Esophagus squamous epithelium (tissue), 5 donors: ENCODE measurements around the gene METTL16. TPM values are rescaled to one million over a fixed set of nuclear protein-coding genes. Genes with fewer than 3 reads are reported as not detected.

Experiments used
- DNase-seq: peaks from one replicate; lab custom pipeline; 2025; lab: John Stamatoyannopoulos, UW
- H3K27ac ChIP-seq, 4 donors: fragments of 200-600 bp; sonication (generic); one replicate each; pipeline ENCODE4 v1.5.1; 2016 to 2019; ENCODE audit warnings: mild to moderate bottlenecking in 1 of 4
- H3K27me3 ChIP-seq, 4 donors: fragments of 200-600 bp; sonication (generic); 1 replicate in 3 of 4; 2 replicates in 1 of 4; pipeline versions ENCODE4 v1.5.1 to v1.6.0; 2017 to 2021; ENCODE audit warnings: antibody characterized with exemption in 1 of 4
- H3K36me3 ChIP-seq, 3 donors: fragments of 200-600 bp; sonication (generic); one replicate each; pipeline ENCODE4 v1.5.1; 2016 to 2019
- H3K4me1 ChIP-seq, 3 donors: fragments of 200-600 bp; sonication (generic); one replicate each; pipeline ENCODE4 v1.5.1; 2017 to 2019
- H3K4me3 ChIP-seq, 4 donors: fragments of 200-600 bp; sonication (generic); 1 replicate in 3 of 4; 2 replicates in 1 of 4; pipeline ENCODE4 v1.5.1; 2016 to 2019; ENCODE audit warnings: mild to moderate bottlenecking in 2 of 4, moderate library complexity in 1 of 4
- H3K9me3 ChIP-seq, 3 donors: fragments of 200-600 bp; sonication (generic); one replicate each; pipeline ENCODE4 v1.5.1; 2016 to 2019
- POLR2A ChIP-seq, 4 donors: fragments of 450-650 bp; IDR thresholded peaks; one replicate each; pipeline ENCODE4 v1.6.1; 2017; ENCODE audit warnings: antibody characterized with exemption in 4 of 4, mild to moderate bottlenecking in 4 of 4, moderate library complexity in 3 of 4
- WGBS, 2 donors: methylation state at CpG; one replicate each; pipeline ENCODE4 v1.1.5; 2018; 5-methylcytosine and 5-hydroxymethylcytosine counted together
- intact Hi-C: fragments of 100-400 bp; cut with DNase I; formaldehyde crosslinking; loops from one replicate; pipeline ENCODE4 v1.15.0; 2022
- total RNA-seq, 4 donors: library from RNA; depleted of rRNA; stranded (reverse); fragments of >200 nt; gene quantifications; one replicate each; pipeline ENCODE4 v1.1.0, GENCODE V29; 2016
- TF ChIP-seq, protein P1 (sequence below), 6 experiments: fragments of 450-650 bp in 4 of 6; fragments of 200-600 bp in 2 of 6; sonication (generic) in 2 of 6; IDR thresholded peaks; one replicate each; pipeline ENCODE4 v1.5.1; 2016 to 2019; ENCODE audit warnings: antibody characterized with exemption in 6 of 6, mild to moderate bottlenecking in 4 of 6, moderate library complexity in 4 of 6
- donor health status: DM: yes; HTN: yes; CAD: no.

METTL16 gene
- total RNA-seq, 4 donors from 2014 or later: 12.5 to 31.5 (median 25.3) TPM

DNA sequence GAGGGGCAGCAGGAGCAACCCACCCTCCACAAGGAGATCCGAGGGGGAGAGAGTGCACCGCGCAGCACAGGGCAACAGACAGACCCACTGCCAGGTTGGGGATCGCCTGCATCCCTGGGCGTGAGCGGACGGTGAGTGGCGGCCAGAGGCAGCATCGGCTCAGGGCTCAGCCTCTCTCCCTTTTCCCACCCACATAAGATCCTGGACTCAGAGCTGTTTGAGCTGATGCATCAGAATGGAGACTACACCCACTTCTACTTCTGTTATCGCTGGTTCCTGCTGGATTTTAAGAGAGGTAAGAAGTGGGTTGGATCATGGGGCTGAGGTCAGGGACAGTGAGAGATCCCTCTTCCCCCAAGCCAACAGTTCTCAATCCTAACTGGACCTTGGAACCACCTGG lies 134.0 kb downstream of the METTL16 start:
- TF ChIP-seq, protein P1, sequence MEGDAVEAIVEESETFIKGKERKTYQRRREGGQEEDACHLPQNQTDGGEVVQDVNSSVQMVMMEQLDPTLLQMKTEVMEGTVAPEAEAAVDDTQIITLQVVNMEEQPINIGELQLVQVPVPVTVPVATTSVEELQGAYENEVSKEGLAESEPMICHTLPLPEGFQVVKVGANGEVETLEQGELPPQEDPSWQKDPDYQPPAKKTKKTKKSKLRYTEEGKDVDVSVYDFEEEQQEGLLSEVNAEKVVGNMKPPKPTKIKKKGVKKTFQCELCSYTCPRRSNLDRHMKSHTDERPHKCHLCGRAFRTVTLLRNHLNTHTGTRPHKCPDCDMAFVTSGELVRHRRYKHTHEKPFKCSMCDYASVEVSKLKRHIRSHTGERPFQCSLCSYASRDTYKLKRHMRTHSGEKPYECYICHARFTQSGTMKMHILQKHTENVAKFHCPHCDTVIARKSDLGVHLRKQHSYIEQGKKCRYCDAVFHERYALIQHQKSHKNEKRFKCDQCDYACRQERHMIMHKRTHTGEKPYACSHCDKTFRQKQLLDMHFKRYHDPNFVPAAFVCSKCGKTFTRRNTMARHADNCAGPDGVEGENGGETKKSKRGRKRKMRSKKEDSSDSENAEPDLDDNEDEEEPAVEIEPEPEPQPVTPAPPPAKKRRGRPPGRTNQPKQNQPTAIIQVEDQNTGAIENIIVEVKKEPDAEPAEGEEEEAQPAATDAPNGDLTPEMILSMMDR (IDR thresholded peaks at IDR 0.05): no peak
- TF ChIP-seq POLR2A (IDR thresholded peaks at IDR 0.05): no peak
- no peaks in the 10 kb centered on the region for H3K27me3 ChIP-seq
- H3K4me3 ChIP-seq: no peak overlapping the region
- H3K27ac ChIP-seq: no peak overlapping the region
- 82 to 95% methylated on average over 4 to 7 of the region's 10 CpGs for WGBS, 2 donors
- DNase-seq: no peak
- peaks cover 7 to 93% (median 17%) of the 10 kb centered on the region in 3 donors for H3K36me3 ChIP-seq
- intact Hi-C loops: no loop called here
- peaks cover 0 to 32% (median 13%) of the 10 kb centered on the region in 3 donors for H3K4me1 ChIP-seq
- H3K9me3 ChIP-seq: no peaks in the 10 kb centered on the region

- Histone ChIP-seq H3K4me3 (no peak overlapping the region), H3K36me3 (peaks cover 7 to 97% (median 17%) of the 10 kb centered on the region in 3 donors), H3K4me1 (peaks cover 0 to 21% (median 9%) of the 10 kb centered on the region in 3 donors), H3K9me3 (no peaks in the 10 kb centered on the region), H3K27ac (no peak overlapping the region), H3K27me3 (no peaks in the 10 kb centered on the region)
- TF ChIP-seq POLR2A (IDR thresholded peaks at IDR 0.05): no peak
- TF ChIP-seq, protein P1 (IDR thresholded peaks at IDR 0.05): no peak
- no peak for DNase-seq
- 96% methylated on average over 4 of the region's 14 CpGs; no CpG with 5 or more reads in 1 of the 2 donors for WGBS, 2 donors
- intact Hi-C loops: no loop called here
Observed at GRCh38 chr17:2376107-2376506, 135.6 kb downstream of the METTL16 start.

DNA sequence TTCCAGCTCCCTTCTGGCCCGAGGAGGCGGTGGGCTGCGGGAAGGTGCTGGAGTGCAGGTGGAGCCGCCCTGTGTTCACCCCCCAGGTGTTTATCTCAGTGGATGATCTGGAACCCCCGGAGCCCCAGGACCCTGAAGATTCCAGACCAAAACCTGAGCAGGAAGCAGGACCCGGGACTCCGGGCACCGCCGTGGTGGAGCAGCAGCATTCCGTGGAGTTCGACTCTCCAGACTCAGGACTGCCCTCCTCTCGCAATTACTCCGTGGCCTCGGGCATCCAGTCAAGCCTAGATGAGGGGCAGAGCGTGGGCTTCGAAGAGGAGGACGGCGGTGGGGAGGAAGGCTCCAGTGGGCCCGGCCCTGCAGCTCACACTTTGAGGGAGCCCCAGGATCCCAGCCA lies 136.3 kb downstream of the METTL16 start:
- Histone ChIP-seq H3K27me3 (no peaks in the 10 kb centered on the region), H3K4me3 (no peak overlapping the region), H3K36me3 (peaks cover 7 to 97% (median 17%) of the 10 kb centered on the region in 3 donors), H3K9me3 (no peaks in the 10 kb centered on the region), H3K4me1 (peaks cover 0 to 20% (median 9%) of the 10 kb centered on the region in 3 donors), H3K27ac (peak overlapping the region in 3 of 4 donors; percentile 52 to 72 (median 62))
- WGBS, 2 donors: 83 to 95% methylated on average over 4 to 11 of the region's 19 CpGs
- DNase-seq: no peak
- intact Hi-C loops: no loop called here
- TF ChIP-seq, protein P1 (IDR thresholded peaks at IDR 0.05): no peak
- no peak for TF ChIP-seq POLR2A (IDR thresholded peaks at IDR 0.05)

DNA sequence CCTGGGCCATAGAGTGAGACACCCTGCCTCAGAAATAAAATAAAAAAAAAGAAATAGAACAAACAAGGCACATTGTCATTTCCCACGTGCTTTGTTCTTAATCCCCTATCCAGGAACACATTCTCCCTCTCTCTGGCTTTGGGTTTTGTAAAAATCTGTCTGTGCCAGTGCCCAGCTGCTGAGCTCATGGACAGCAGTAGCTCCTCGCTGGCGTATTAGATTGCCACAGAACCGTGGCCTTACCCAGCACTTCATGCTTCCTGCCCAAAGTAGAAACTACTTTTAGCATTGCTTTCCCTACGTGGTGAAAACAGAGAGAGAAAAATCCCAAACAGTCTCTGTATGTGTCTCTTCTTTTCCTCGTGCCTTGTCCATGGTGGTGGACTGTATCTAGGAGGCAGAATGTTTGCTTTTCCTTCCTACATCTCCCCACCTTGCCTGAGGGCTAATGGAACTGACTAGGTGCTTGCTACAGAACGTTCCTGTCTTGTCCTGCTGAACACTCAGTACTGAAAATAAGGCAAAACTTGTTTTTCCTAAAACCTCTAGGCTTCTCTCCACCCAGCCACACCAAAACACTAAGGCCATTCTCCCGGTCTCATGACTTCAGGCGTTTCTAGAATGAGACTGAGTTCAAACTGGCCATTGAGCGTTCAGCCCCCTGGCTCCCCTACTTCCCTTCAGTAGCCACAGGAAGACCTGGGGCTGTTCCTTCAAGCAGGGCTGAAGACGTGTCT lies 137.0 kb downstream of the METTL16 start:
- 38 to 66% methylated on average over 7 to 9 of the region's 11 CpGs for WGBS, 2 donors
- TF ChIP-seq POLR2A (IDR thresholded peaks at IDR 0.05): no peak
- TF ChIP-seq, protein P1 (IDR thresholded peaks at IDR 0.05): no peak
- intact Hi-C loops: no loop called here
- H3K36me3 ChIP-seq: peaks cover 7 to 97% (median 17%) of the 10 kb centered on the region in 3 donors
- DNase-seq: no peak
- H3K4me3 ChIP-seq: no peak overlapping the region
- H3K27ac ChIP-seq: peak overlapping the region; percentile 2 to 72 (median 57)
- H3K4me1 ChIP-seq: peaks cover 0 to 25% (median 9%) of the 10 kb centered on the region in 3 donors
- H3K27me3 ChIP-seq: no peaks in the 10 kb centered on the region
- H3K9me3 ChIP-seq: no peaks in the 10 kb centered on the region

DNA sequence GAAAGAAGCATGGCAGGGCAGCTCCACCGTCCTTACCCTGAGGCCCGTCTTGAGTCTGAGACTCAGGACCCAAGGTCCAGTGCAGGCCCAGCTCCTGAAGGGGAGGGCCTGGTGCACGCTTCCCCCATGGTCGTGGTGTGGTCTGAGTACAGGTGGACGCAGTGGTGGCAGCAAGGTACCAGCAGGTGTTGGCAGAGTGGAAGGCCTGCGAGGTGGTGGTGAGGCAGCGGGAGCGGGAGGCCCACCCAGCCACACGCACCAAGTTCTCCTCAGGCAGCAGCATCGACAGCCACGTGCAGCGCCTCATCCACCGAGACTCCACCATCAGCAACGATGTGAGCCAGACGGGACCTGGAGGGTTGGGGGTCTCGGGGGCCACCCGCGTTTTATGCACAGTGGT lies 138.5 kb downstream of the METTL16 start:
- Histone ChIP-seq H3K9me3 (no peaks in the 10 kb centered on the region), H3K27me3 (no peaks in the 10 kb centered on the region), H3K27ac (no peak overlapping the region), H3K36me3 (peaks cover 7 to 96% (median 17%) of the 10 kb centered on the region in 3 donors), H3K4me3 (no peak overlapping the region), H3K4me1 (peaks cover 0 to 38% (median 9%) of the 10 kb centered on the region in 3 donors)
- 89 to 96% methylated on average over 10 to 11 of the region's 18 CpGs for WGBS, 2 donors
- intact Hi-C loops: no loop called here
- DNase-seq: no peak
- TF ChIP-seq, protein P1 (IDR thresholded peaks at IDR 0.05): no peak
- TF ChIP-seq POLR2A (IDR thresholded peaks at IDR 0.05): no peak
